PC-9 (cell line): Measurements from ENCODE around the gene PCDH1. TPM values are rescaled to one million over a fixed set of nuclear protein-coding genes. Genes with fewer than 3 reads are reported as not detected.

ENCODE experiments used
- BruUV-seq: library from RNA; stranded (reverse); fragments of 400-500 nt; replicated peaks from 2 replicates; lab custom pipeline; 2021; lab: Mats Ljungman, UMichigan
- CTCF ChIA-PET: fragments of 300-600 bp; sonication (Branson Sonifier 250); formaldehyde crosslinking; loops from one replicate; lab custom pipeline; 2022; ENCODE audit warnings: antibody characterized with exemption; lab: Charles Lee
- POLR2A ChIA-PET: fragments of 300-600 bp; sonication (Branson Sonifier 250); formaldehyde crosslinking; loops from one replicate; lab custom pipeline; 2022; ENCODE audit warnings: antibody characterized with exemption; ENCODE audit not compliant: unreplicated experiment; lab: Charles Lee
- DNase-seq, 2 experiments: peaks; one replicate each; pipeline versions ENCODE4 v3.0.0 to v3.0.0-alpha.2; 2015 to 2022; ENCODE audit warnings: mixed read lengths in 1 of 2
- H2AFZ ChIP-seq: fragments of 200-600 bp; sonication (generic); 2 replicates; pipeline ENCODE4 v1.8.1; 2017; ENCODE audit warnings: antibody characterized with exemption
- H3F3A ChIP-seq: fragments of 200-600 bp; sonication (generic); 2 replicates; pipeline ENCODE4 v1.8.1; 2017; ENCODE audit warnings: antibody characterized with exemption, mild to moderate bottlenecking, low read depth; ENCODE audit not compliant: insufficient read depth
- H3K27ac ChIP-seq: fragments of 200-600 bp; sonication (generic); 2 replicates; pipeline ENCODE4 v1.6.1; 2016; ENCODE audit warnings: mixed run types
- H3K27me3 ChIP-seq: fragments of 200-600 bp; sonication (generic); 2 replicates; pipeline ENCODE4 v1.6.1; 2016; ENCODE audit warnings: low read depth, mixed run types; ENCODE audit not compliant: insufficient read depth
- H3K36me3 ChIP-seq: fragments of 200-600 bp; sonication (generic); 2 replicates; pipeline ENCODE4 v1.6.1; 2016; ENCODE audit warnings: low read depth, mixed run types
- H3K4me1 ChIP-seq: fragments of 200-600 bp; sonication (generic); replicated peaks from 2 replicates; pipeline ENCODE4 v1.6.1; 2016; ENCODE audit warnings: mixed run types; ENCODE audit not compliant: insufficient read depth
- H3K4me2 ChIP-seq: fragments of 200-600 bp; sonication (generic); 2 replicates; pipeline ENCODE4 v1.6.1; 2017; ENCODE audit warnings: mixed run types
- H3K4me3 ChIP-seq: fragments of 200-600 bp; sonication (generic); 2 replicates; pipeline ENCODE4 v1.6.1; 2016; ENCODE audit warnings: mixed run types
- H3K79me2 ChIP-seq: fragments of 200-600 bp; sonication (generic); 2 replicates; pipeline ENCODE4 v1.6.1; 2017; ENCODE audit warnings: low read depth, mixed run types
- H3K9me2 ChIP-seq: fragments of 200-600 bp; sonication (generic); 2 replicates; pipeline ENCODE4 v1.8.1; 2017; ENCODE audit warnings: mild to moderate bottlenecking; ENCODE audit not compliant: insufficient read depth
- H3K9me3 ChIP-seq: fragments of 200-600 bp; sonication (generic); 2 replicates; pipeline ENCODE4 v1.8.1; 2016; ENCODE audit warnings: low read depth; ENCODE audit not compliant: insufficient read depth
- H4K20me1 ChIP-seq: fragments of 200-600 bp; sonication (generic); 2 replicates; pipeline ENCODE4 v1.8.1; 2017; ENCODE audit not compliant: insufficient read depth
- CTCF ChIP-seq: fragments of 200-600 bp; sonication (generic); conservative IDR thresholded peaks from 2 replicates; pipeline ENCODE4 v1.6.1; 2017; ENCODE audit warnings: mixed run types, antibody characterized with exemption, mild to moderate bottlenecking, moderate library complexity
- EZH2 ChIP-seq: fragments of 200-600 bp; sonication (generic); IDR thresholded peaks from 2 replicates; pipeline ENCODE4 v1.8.0; 2017; ENCODE audit warnings: antibody characterized with exemption, low read depth
- intact Hi-C: fragments of 100-400 bp; cut with micrococcal nuclease; formaldehyde crosslinking; loops from one replicate; pipeline ENCODE4 v1.10.0; 2022; ENCODE audit not compliant: unreplicated experiment
- total RNA-seq: library from RNA; stranded (reverse); gene quantifications from 2 replicates; pipeline ENCODE4 v1.2.3, GENCODE V29; 2021

PCDH1 gene
- total RNA-seq, 1 experiment from 2014 or later, result 88.5 TPM

GRCh38 chr5:141908796-141909195, 30.6 kb upstream of the PCDH1 start:
- Histone ChIP-seq H3K4me2 (no peak overlapping the region), H3K4me1 (no peaks in the 10 kb centered on the region), H3K27me3 (no peaks in the 10 kb centered on the region), H3K27ac (no peak overlapping the region), H3K36me3 (no peaks in the 10 kb centered on the region), H3K79me2 (no peaks in the 10 kb centered on the region), H3K4me3 (no peak overlapping the region), H2AFZ (no peak overlapping the region), H3F3A (0 out of 2 replicates have a peak, but pooled peaks cover 5% of the 10 kb centered on the region), H3K9me3 (no peaks in the 10 kb centered on the region), H3K9me2 (no peaks in the 10 kb centered on the region), H4K20me1 (no peaks in the 10 kb centered on the region)
- ChIA-PET POLR2A (interaction anchor here (0.6 kb wide), 1 partner anchor 164 kb away, joined by 3 read pairs; no protein-coding TSS in a partner anchor), CTCF (no interaction called here)
- DNase-seq, result no peak
- intact Hi-C loops, result no loop called here
- TF ChIP-seq EZH2, result no peak
- TF ChIP-seq CTCF, result no peak
- BruUV-seq, result no TSS peak

DNA sequence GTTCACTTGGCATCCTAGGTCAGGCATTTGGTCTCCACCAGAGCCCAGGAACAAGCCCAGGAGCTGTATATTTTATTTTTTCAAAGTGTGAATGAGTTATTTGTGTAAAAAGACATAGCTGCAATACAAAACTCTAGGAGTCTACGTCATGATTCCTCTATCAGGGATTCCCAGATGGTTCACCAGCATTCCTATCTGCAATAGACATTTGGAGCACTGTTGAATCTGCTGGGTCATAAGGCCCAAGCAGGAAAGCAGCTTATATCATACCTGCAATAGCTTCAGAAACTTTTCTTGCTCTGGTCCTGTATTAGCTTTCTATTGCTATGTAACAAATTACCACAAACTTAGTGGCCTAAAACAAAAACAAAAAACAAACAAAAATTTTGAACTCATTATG, 28.8 kb upstream of the PCDH1 start:
- Histone ChIP-seq H3K27me3 (no peaks in the 10 kb centered on the region), H3K4me1 (no peaks in the 10 kb centered on the region), H3K79me2 (no peaks in the 10 kb centered on the region), H3K4me2 (no peak overlapping the region), H3K9me3 (no peaks in the 10 kb centered on the region), H4K20me1 (no peaks in the 10 kb centered on the region), H3K4me3 (no peak overlapping the region), H3K36me3 (no peaks in the 10 kb centered on the region), H3K27ac (no peak overlapping the region), H3F3A (0 out of 2 replicates have a peak, but pooled peaks cover 5% of the 10 kb centered on the region), H3K9me2 (no peaks in the 10 kb centered on the region), H2AFZ (no peak overlapping the region)
- TF ChIP-seq CTCF (no peak), EZH2 (no peak)
- ChIA-PET CTCF (no interaction called here), POLR2A (no interaction called here)
- BruUV-seq, result no TSS peak
- intact Hi-C loops, result no loop called here
- DNase-seq, result no peak

- Histone ChIP-seq H3F3A (0 out of 2 replicates have a peak, but pooled peaks cover 5% of the 10 kb centered on the region), H3K4me2 (no peak overlapping the region), H3K27me3 (no peaks in the 10 kb centered on the region), H2AFZ (no peak overlapping the region), H4K20me1 (no peaks in the 10 kb centered on the region), H3K9me3 (no peaks in the 10 kb centered on the region), H3K9me2 (no peaks in the 10 kb centered on the region), H3K79me2 (no peaks in the 10 kb centered on the region), H3K4me3 (no peak overlapping the region), H3K36me3 (no peaks in the 10 kb centered on the region), H3K4me1 (no peaks in the 10 kb centered on the region), H3K27ac (no peak overlapping the region)
- BruUV-seq, result no TSS peak
- POLR2A ChIA-PET, result interaction anchor here (0.7 kb wide), 1 partner anchor 52 kb away, joined by 4 read pairs; the partner anchor contains the start of gene PCDH12
- intact Hi-C loops, result no loop called here
- CTCF ChIA-PET, result interaction anchor here (0.6 kb wide), 1 partner anchor 14 kb away, joined by 3 read pairs; no protein-coding TSS in a partner anchor
- no peak for DNase-seq
- TF ChIP-seq EZH2 (no peak), CTCF (no peak)
These were observed 28.3 kb upstream of the PCDH1 start for GRCh38 chr5:141906517-141906916.
